ENCODE results near the gene PSMG2. TPM values are rescaled to one million over a fixed set of nuclear protein-coding genes. Genes with fewer than 3 reads are reported as not detected.
A peak's percentile ranks its signal among the peaks of the same experiment; 100 is the strongest.

Gene PSMG2
- total RNA-seq, 4 donors from 2014 or later: 41.6 to 89.9 (median 71.2) TPM

- no peaks in the 10 kb centered on the region for H3K27me3 ChIP-seq
- H3K9me3 ChIP-seq: no peaks in the 10 kb centered on the region
- TF ChIP-seq POLR2A (IDR thresholded peaks at IDR 0.05): no peak
- no peak for TF ChIP-seq CTCF (IDR thresholded peaks at IDR 0.05)
- H3K27ac ChIP-seq: no peak overlapping the region
- intact Hi-C loops (cut with DNase I): no loop called here
- no peak for DNase-seq
- WGBS, 2 donors: 84 to 88% methylated on average over 5 of the region's 5 CpGs
- peaks cover 4 to 99% (median 33%) of the 10 kb centered on the region in 3 donors for H3K36me3 ChIP-seq
- H3K4me1 ChIP-seq: no peaks in the 10 kb centered on the region
- H3K4me3 ChIP-seq: no peak overlapping the region
Observed at GRCh38 chr18:12721495-12722275, 18.8 kb downstream of the PSMG2 start.

- no peak overlapping the region for H3K27ac ChIP-seq
- intact Hi-C loops (cut with DNase I): no loop called here
- H3K9me3 ChIP-seq: no peaks in the 10 kb centered on the region
- H3K4me1 ChIP-seq: no peaks in the 10 kb centered on the region
- peaks cover 0 to 92% (median 33%) of the 10 kb centered on the region in 3 donors for H3K36me3 ChIP-seq
- WGBS, 2 donors: 72 to 88% methylated on average over 7 of the region's 7 CpGs
- TF ChIP-seq CTCF (IDR thresholded peaks at IDR 0.05) (no peak), POLR2A (IDR thresholded peaks at IDR 0.05) (no peak)
- no peaks in the 10 kb centered on the region for H3K27me3 ChIP-seq
- no peak overlapping the region for H3K4me3 ChIP-seq
- DNase-seq: no peak
Observed at GRCh38 chr18:12722731-12723130, 19.9 kb downstream of the PSMG2 start.

GRCh38 chr18:12726331-12726730 lies 23.5 kb downstream of the PSMG2 start:
- 61 to 66% methylated on average over 4 of the region's 4 CpGs for WGBS, 2 donors
- Histone ChIP-seq H3K4me1 (no peaks in the 10 kb centered on the region), H3K36me3 (peaks cover 0 to 57% (median 14%) of the 10 kb centered on the region in 3 donors), H3K27ac (no peak overlapping the region), H3K9me3 (no peaks in the 10 kb centered on the region), H3K4me3 (no peak overlapping the region), H3K27me3 (no peaks in the 10 kb centered on the region)
- intact Hi-C loops (cut with DNase I): loop anchor here (2.0 kb wide), 1 partner anchor 208 kb away; no protein-coding TSS in a partner anchor
- no peak for DNase-seq
- TF ChIP-seq POLR2A (IDR thresholded peaks at IDR 0.05): no peak
- no peak for TF ChIP-seq CTCF (IDR thresholded peaks at IDR 0.05)

GRCh38 chr18:12726774-12727550 lies 24.1 kb downstream of the PSMG2 start:
- Histone ChIP-seq H3K36me3 (peaks cover 0 to 51% (median 14%) of the 10 kb centered on the region in 3 donors), H3K27me3 (no peaks in the 10 kb centered on the region), H3K27ac (no peak overlapping the region), H3K9me3 (no peaks in the 10 kb centered on the region), H3K4me1 (no peaks in the 10 kb centered on the region), H3K4me3 (no peak overlapping the region)
- no peak for DNase-seq
- WGBS, 2 donors: 59 to 62% methylated on average over 14 of the region's 14 CpGs
- intact Hi-C loops (cut with DNase I): loop anchor here (2.0 kb wide), 1 partner anchor 208 kb away; no protein-coding TSS in a partner anchor
- TF ChIP-seq POLR2A (IDR thresholded peaks at IDR 0.05): no peak
- peak; percentile 80 to 94 (median 90) for TF ChIP-seq CTCF (IDR thresholded peaks at IDR 0.05)

Data from esophagus squamous epithelium (tissue), 5 donors.